Measurements from ENCODE around the gene MAS1L. TPM values are rescaled to one million over a fixed set of nuclear protein-coding genes. Genes with fewer than 3 reads are reported as not detected.

The MAS1L gene
- total RNA-seq, 1 experiment from 2014 or later, result not detected

- no peak for DNase-seq
- Histone ChIP-seq H3K27me3 (ENCODE audit: control insufficient read depth, insufficient read depth, low read length) (no peaks in the 10 kb centered on the region), H3K36me3 (replicated peaks; ENCODE audit: control insufficient read depth, insufficient read depth, low read length) (no peaks in the 10 kb centered on the region), H3K4me3 (ENCODE audit: insufficient read depth, low read depth, low read length) (no peak overlapping the region)
Observed at GRCh38 chr6:29520232-29520631, 32.5 kb upstream of the MAS1L start.

- Histone ChIP-seq H3K4me3 (ENCODE audit: insufficient read depth, low read depth, low read length) (no peak overlapping the region), H3K27me3 (ENCODE audit: control insufficient read depth, insufficient read depth, low read length) (no peaks in the 10 kb centered on the region), H3K36me3 (replicated peaks; ENCODE audit: control insufficient read depth, insufficient read depth, low read length) (no peaks in the 10 kb centered on the region)
- DNase-seq, result no peak
Observed at GRCh38 chr6:29519291-29520010, 31.7 kb upstream of the MAS1L start.

- H3K4me3 ChIP-seq (ENCODE audit: insufficient read depth, low read depth, low read length), result no peak overlapping the region
- no peaks in the 10 kb centered on the region for H3K36me3 ChIP-seq (replicated peaks; ENCODE audit: control insufficient read depth, insufficient read depth, low read length)
- no peak for DNase-seq
- no peaks in the 10 kb centered on the region for H3K27me3 ChIP-seq (ENCODE audit: control insufficient read depth, insufficient read depth, low read length)
Observed at GRCh38 chr6:29517728-29518440, 30.1 kb upstream of the MAS1L start.

GRCh38 chr6:29517245-29517644, 29.5 kb upstream of the MAS1L start:
- DNase-seq, result no peak
- Histone ChIP-seq H3K27me3 (ENCODE audit: control insufficient read depth, insufficient read depth, low read length) (no peaks in the 10 kb centered on the region), H3K36me3 (replicated peaks; ENCODE audit: control insufficient read depth, insufficient read depth, low read length) (no peaks in the 10 kb centered on the region), H3K4me3 (ENCODE audit: insufficient read depth, low read depth, low read length) (no peak overlapping the region)

GRCh38 chr6:29516108-29516507, 28.4 kb upstream of the MAS1L start:
- DNase-seq, result no peak
- Histone ChIP-seq H3K36me3 (replicated peaks; ENCODE audit: control insufficient read depth, insufficient read depth, low read length) (no peaks in the 10 kb centered on the region), H3K4me3 (ENCODE audit: insufficient read depth, low read depth, low read length) (no peak overlapping the region), H3K27me3 (ENCODE audit: control insufficient read depth, insufficient read depth, low read length) (no peaks in the 10 kb centered on the region)

- no peak overlapping the region for H3K4me3 ChIP-seq (ENCODE audit: insufficient read depth, low read depth, low read length)
- no peak for DNase-seq
- H3K36me3 ChIP-seq (replicated peaks; ENCODE audit: control insufficient read depth, insufficient read depth, low read length), result no peaks in the 10 kb centered on the region
- no peaks in the 10 kb centered on the region for H3K27me3 ChIP-seq (ENCODE audit: control insufficient read depth, insufficient read depth, low read length)
Observed at GRCh38 chr6:29510746-29511300, 23.1 kb upstream of the MAS1L start.

- no peaks in the 10 kb centered on the region for H3K36me3 ChIP-seq (replicated peaks; ENCODE audit: control insufficient read depth, insufficient read depth, low read length)
- H3K4me3 ChIP-seq (ENCODE audit: insufficient read depth, low read depth, low read length), result no peak overlapping the region
- H3K27me3 ChIP-seq (ENCODE audit: control insufficient read depth, insufficient read depth, low read length), result no peaks in the 10 kb centered on the region
- no peak for DNase-seq
Observed at GRCh38 chr6:29510202-29510601, 22.4 kb upstream of the MAS1L start.

- DNase-seq, result no peak
- Histone ChIP-seq H3K4me3 (ENCODE audit: insufficient read depth, low read depth, low read length) (no peak overlapping the region), H3K36me3 (replicated peaks; ENCODE audit: control insufficient read depth, insufficient read depth, low read length) (no peaks in the 10 kb centered on the region)
Observed at GRCh38 chr6:29509711-29510110, 22.0 kb upstream of the MAS1L start.

GRCh38 chr6:29509239-29509638, 21.5 kb upstream of the MAS1L start:
- no peak for DNase-seq
- Histone ChIP-seq H3K36me3 (replicated peaks; ENCODE audit: control insufficient read depth, insufficient read depth, low read length) (no peaks in the 10 kb centered on the region), H3K4me3 (ENCODE audit: insufficient read depth, low read depth, low read length) (no peak overlapping the region), H3K27me3 (ENCODE audit: control insufficient read depth, insufficient read depth, low read length) (no peaks in the 10 kb centered on the region)

More at GRCh38 chr6:29509711-29510110, 22.0 kb upstream of the MAS1L start:
- H3K27me3 ChIP-seq (ENCODE audit: control insufficient read depth, insufficient read depth, low read length), result no peaks in the 10 kb centered on the region

- Histone ChIP-seq H3K4me3 (ENCODE audit: insufficient read depth, low read depth, low read length) (no peak overlapping the region), H3K36me3 (replicated peaks; ENCODE audit: control insufficient read depth, insufficient read depth, low read length) (no peaks in the 10 kb centered on the region), H3K27me3 (ENCODE audit: control insufficient read depth, insufficient read depth, low read length) (no peaks in the 10 kb centered on the region)
- DNase-seq, result no peak
Observed at GRCh38 chr6:29507319-29507718, 19.6 kb upstream of the MAS1L start.

- Histone ChIP-seq H3K27me3 (ENCODE audit: control insufficient read depth, insufficient read depth, low read length) (no peaks in the 10 kb centered on the region), H3K36me3 (replicated peaks; ENCODE audit: control insufficient read depth, insufficient read depth, low read length) (no peaks in the 10 kb centered on the region), H3K4me3 (ENCODE audit: insufficient read depth, low read depth, low read length) (no peak overlapping the region)
- DNase-seq, result no peak
Observed at GRCh38 chr6:29506446-29507067, 18.8 kb upstream of the MAS1L start.

- Histone ChIP-seq H3K36me3 (replicated peaks; ENCODE audit: control insufficient read depth, insufficient read depth, low read length) (no peaks in the 10 kb centered on the region), H3K4me3 (ENCODE audit: insufficient read depth, low read depth, low read length) (no peak overlapping the region), H3K27me3 (ENCODE audit: control insufficient read depth, insufficient read depth, low read length) (no peaks in the 10 kb centered on the region)
- no peak for DNase-seq
Observed at GRCh38 chr6:29505808-29506207, 18.1 kb upstream of the MAS1L start.

GRCh38 chr6:29504961-29505360, 17.2 kb upstream of the MAS1L start:
- Histone ChIP-seq H3K4me3 (ENCODE audit: insufficient read depth, low read depth, low read length) (no peak overlapping the region), H3K27me3 (ENCODE audit: control insufficient read depth, insufficient read depth, low read length) (no peaks in the 10 kb centered on the region), H3K36me3 (replicated peaks; ENCODE audit: control insufficient read depth, insufficient read depth, low read length) (no peaks in the 10 kb centered on the region)
- no peak for DNase-seq

- Histone ChIP-seq H3K4me3 (ENCODE audit: insufficient read depth, low read depth, low read length) (no peak overlapping the region), H3K36me3 (replicated peaks; ENCODE audit: control insufficient read depth, insufficient read depth, low read length) (no peaks in the 10 kb centered on the region), H3K27me3 (ENCODE audit: control insufficient read depth, insufficient read depth, low read length) (no peaks in the 10 kb centered on the region)
- DNase-seq, result no peak
Observed at GRCh38 chr6:29502597-29502996, 14.8 kb upstream of the MAS1L start.

- H3K27me3 ChIP-seq (ENCODE audit: control insufficient read depth, insufficient read depth, low read length), result no peaks in the 10 kb centered on the region
- DNase-seq, result no peak
- H3K36me3 ChIP-seq (replicated peaks; ENCODE audit: control insufficient read depth, insufficient read depth, low read length), result no peaks in the 10 kb centered on the region
- H3K4me3 ChIP-seq (ENCODE audit: insufficient read depth, low read depth, low read length), result no peak overlapping the region
Observed at GRCh38 chr6:29502181-29502580, 14.4 kb upstream of the MAS1L start.

Data from H7 (cell line).